Right lobe of liver (tissue), 4 donors: ENCODE measurements around the gene PERM1.

Experiments used
- POLR2A ChIP-seq: fragments of 450-650 bp; IDR thresholded peaks from one replicate; pipeline ENCODE4 v1.6.1; 2017; ENCODE audit warnings: antibody characterized with exemption, mild to moderate bottlenecking
- TF ChIP-seq, protein P1 (sequence below), 4 donors: fragments of 200-600 bp in 3 of 4; fragments of 450-650 bp in 1 of 4; IDR thresholded peaks; one replicate each; pipeline versions ENCODE4 v1.5.1 to v1.8.0; 2016 to 2022; ENCODE audit warnings: antibody characterized with exemption in 4 of 4, mild to moderate bottlenecking in 2 of 4
- donor health status: DM: no; HTN: no; CAD: no.
- donor health status: DM: no; HTN: no; CAD: no.
- donor health status: DM: no; HTN: yes; CAD: no.

DNA sequence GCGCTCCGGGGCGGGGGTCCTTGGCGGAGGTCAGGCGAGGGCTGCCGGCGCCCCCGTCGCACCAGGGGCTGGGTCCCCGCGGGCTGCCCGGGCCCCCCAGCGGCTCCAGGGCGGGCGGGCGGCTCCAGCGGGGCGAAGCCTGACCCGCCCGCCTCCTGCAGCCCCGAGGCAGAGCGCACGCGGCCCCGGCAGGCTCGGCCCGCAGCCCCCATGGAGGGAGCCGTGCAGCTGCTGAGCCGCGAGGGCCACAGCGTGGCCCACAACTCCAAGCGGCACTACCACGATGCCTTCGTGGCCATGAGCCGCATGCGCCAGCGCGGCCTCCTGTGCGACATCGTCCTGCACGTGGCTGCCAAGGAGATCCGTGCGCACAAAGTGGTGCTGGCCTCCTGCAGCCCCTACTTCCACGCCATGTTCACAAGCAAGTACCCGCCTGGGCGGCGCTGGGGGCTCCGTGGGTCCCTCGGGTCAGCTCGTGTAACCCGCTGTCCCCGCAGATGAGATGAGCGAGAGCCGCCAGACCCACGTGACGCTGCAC, 20.7 kb downstream of the PERM1 start:
- TF ChIP-seq, protein P1, sequence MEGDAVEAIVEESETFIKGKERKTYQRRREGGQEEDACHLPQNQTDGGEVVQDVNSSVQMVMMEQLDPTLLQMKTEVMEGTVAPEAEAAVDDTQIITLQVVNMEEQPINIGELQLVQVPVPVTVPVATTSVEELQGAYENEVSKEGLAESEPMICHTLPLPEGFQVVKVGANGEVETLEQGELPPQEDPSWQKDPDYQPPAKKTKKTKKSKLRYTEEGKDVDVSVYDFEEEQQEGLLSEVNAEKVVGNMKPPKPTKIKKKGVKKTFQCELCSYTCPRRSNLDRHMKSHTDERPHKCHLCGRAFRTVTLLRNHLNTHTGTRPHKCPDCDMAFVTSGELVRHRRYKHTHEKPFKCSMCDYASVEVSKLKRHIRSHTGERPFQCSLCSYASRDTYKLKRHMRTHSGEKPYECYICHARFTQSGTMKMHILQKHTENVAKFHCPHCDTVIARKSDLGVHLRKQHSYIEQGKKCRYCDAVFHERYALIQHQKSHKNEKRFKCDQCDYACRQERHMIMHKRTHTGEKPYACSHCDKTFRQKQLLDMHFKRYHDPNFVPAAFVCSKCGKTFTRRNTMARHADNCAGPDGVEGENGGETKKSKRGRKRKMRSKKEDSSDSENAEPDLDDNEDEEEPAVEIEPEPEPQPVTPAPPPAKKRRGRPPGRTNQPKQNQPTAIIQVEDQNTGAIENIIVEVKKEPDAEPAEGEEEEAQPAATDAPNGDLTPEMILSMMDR (IDR thresholded peaks at IDR 0.05): no peak
- TF ChIP-seq POLR2A: no peak
